HG03457 (cell line): ENCODE data around the gene MGA.
A peak's percentile ranks its signal among the peaks of the same experiment; 100 is the strongest.
"Not testable (repeated sequence)": the region's sequence is repeated elsewhere in the genome, so short reads cannot be mapped to it uniquely, and the experiment has no call there.

Experiments
- ATAC-seq: cut with Tn5 transposase; IDR thresholded peaks from one replicate; pipeline ENCODE4 v1.9.1; 2021; ENCODE audit warnings: moderate number of reproducible peaks; ENCODE audit not compliant: unreplicated experiment

Gene MGA

GRCh38 chr15:41703120-41703519, 42.9 kb downstream of the MGA start:
- no peak for ATAC-seq

GRCh38 chr15:41713047-41713446, 52.8 kb downstream of the MGA start:
- ATAC-seq: no peak

GRCh38 chr15:41714291-41714690, 54.1 kb downstream of the MGA start:
- no peak for ATAC-seq

GRCh38 chr15:41716864-41717263, 56.7 kb downstream of the MGA start:
- ATAC-seq: no peak

- ATAC-seq: no peak
Measured at GRCh38 chr15:41727143-41727542, 66.9 kb downstream of the MGA start.

- ATAC-seq: not testable (repeated sequence)
Measured at GRCh38 chr15:41728061-41728460, 67.9 kb downstream of the MGA start.

- no peak for ATAC-seq
Measured at GRCh38 chr15:41730543-41730942, 70.3 kb downstream of the MGA start.

GRCh38 chr15:41732483-41732882, 72.3 kb downstream of the MGA start:
- no peak for ATAC-seq

GRCh38 chr15:41734079-41734478, 73.9 kb downstream of the MGA start:
- no peak for ATAC-seq

- no peak for ATAC-seq
Measured at GRCh38 chr15:41735046-41735445, 74.8 kb downstream of the MGA start.

- not testable (repeated sequence) for ATAC-seq
Measured at GRCh38 chr15:41735492-41735891, 75.3 kb downstream of the MGA start.

GRCh38 chr15:41746802-41747201, 86.6 kb downstream of the MGA start:
- ATAC-seq: no peak

GRCh38 chr15:41756198-41756597, 96.0 kb downstream of the MGA start:
- ATAC-seq: no peak

GRCh38 chr15:41772720-41773331, 112.6 kb downstream of the MGA start:
- ATAC-seq: no peak

- ATAC-seq: no peak
Measured at GRCh38 chr15:41773332-41773728, 113.1 kb downstream of the MGA start.

- no peak for ATAC-seq
Measured at GRCh38 chr15:41773729-41774061, 113.5 kb downstream of the MGA start.

GRCh38 chr15:41774062-41774881, 114.1 kb downstream of the MGA start, which contains the start of gene MAPKBP1:
TSS of gene MAPKBP1 (plus strand) at chr15:41774484. CDS start at chr15:41775276, 792 bp downstream.
- ATAC-seq: peak; percentile 68

- no peak for ATAC-seq
Measured at GRCh38 chr15:41774882-41775417, 114.7 kb downstream of the MGA start.

GRCh38 chr15:41775651-41776050, 115.4 kb downstream of the MGA start:
- no peak for ATAC-seq

- no peak for ATAC-seq
Measured at GRCh38 chr15:41777421-41777973, 117.3 kb downstream of the MGA start.

- no peak for ATAC-seq
Measured at GRCh38 chr15:41778521-41778920, 118.3 kb downstream of the MGA start.

GRCh38 chr15:41779662-41780157, 119.5 kb downstream of the MGA start:
- ATAC-seq: no peak
